GM12878 (cell line): ENCODE data around the gene PCSK6. TPM values are rescaled to one million over a fixed set of nuclear protein-coding genes. Genes with fewer than 3 reads are reported as not detected.

Experiments
- ATAC-seq: fragments of 200-7000 bp; cut with Tn5 transposase; 3 replicates; pipeline ENCODE4 v1.9.1; 2020; ENCODE audit warnings: mild to moderate bottlenecking, moderate library complexity
- BruUV-seq: library from RNA; stranded (reverse); fragments of 400-500 nt; replicated peaks from 2 replicates; lab custom pipeline; 2021; lab: Mats Ljungman, UMichigan
- CTCF ChIA-PET: fragments of 300-600 bp; sonication (Branson Sonifier 250); formaldehyde crosslinking; extraction: SDS; loops from one replicate; lab custom pipeline; 2021; ENCODE audit warnings: inconsistent platforms; lab: Yijun Ruan, JAX
- POLR2A ChIA-PET: fragments of 350-600 bp; formaldehyde crosslinking; extraction: SDS; loops from one replicate; lab custom pipeline; 2021; ENCODE audit warnings: inconsistent platforms; lab: Charles Lee
- RAD21 ChIA-PET: fragments of 300-600 bp; sonication (Branson Sonifier 250); formaldehyde crosslinking; loops from one replicate; lab custom pipeline; 2023; ENCODE audit warnings: antibody characterized with exemption; ENCODE audit not compliant: unreplicated experiment; lab: Charles Lee
- SMC1A ChIA-PET: fragments of 300-600 bp; sonication (Branson Sonifier 250); formaldehyde crosslinking; loops from one replicate; lab custom pipeline; 2023; ENCODE audit not compliant: unreplicated experiment, uncharacterized antibody; lab: Charles Lee
- DNase-seq: peaks from one replicate; pipeline ENCODE4 v3.0.0-alpha.2; 2011; ENCODE audit warnings: low read depth, low spot score
- FAIRE-seq: peaks from 3 replicates; lab custom pipeline; 2011; peaks lifted over from hg19 to GRCh38; lab: Jason Lieb, UNC
- H2AFZ ChIP-seq: 2 replicates; pipeline ENCODE4 v1.6.0; 2011; ENCODE audit warnings: low read depth, low read length, control low read depth; ENCODE audit not compliant: control insufficient read depth
- H3K27ac ChIP-seq: 2 replicates; pipeline ENCODE4 v1.5.1; 2011; ENCODE audit warnings: control low read depth; ENCODE audit not compliant: control insufficient read depth, insufficient read depth
- H3K27me3 ChIP-seq, 2 experiments: replicated peaks in 1 of 2; 2 replicates each; pipeline versions ENCODE4 v1.6.0 to v1.6.1; 2011; ENCODE audit warnings: low read length in 1 of 2; ENCODE audit not compliant: control insufficient read depth in 2 of 2, insufficient read depth in 2 of 2
- H3K36me3 ChIP-seq, 2 experiments: 2 replicates each; pipeline ENCODE4 v1.5.1; 2011; ENCODE audit warnings: low read length in 1 of 2; ENCODE audit not compliant: control insufficient read depth in 2 of 2, insufficient read depth in 2 of 2
- H3K4me1 ChIP-seq: 2 replicates; pipeline ENCODE4 v1.6.1; 2011; ENCODE audit warnings: mild to moderate bottlenecking, low read length, moderate library complexity, mixed read lengths; ENCODE audit not compliant: control insufficient read depth, insufficient read depth
- H3K4me2 ChIP-seq: 2 replicates; pipeline ENCODE4 v1.6.0; 2011; ENCODE audit warnings: control low read depth; ENCODE audit not compliant: control insufficient read depth, insufficient read depth
- H3K4me3 ChIP-seq: fragments of 200-600 bp; sonication (generic); 2 replicates; pipeline ENCODE4 v1.5.1; 2016
- H3K79me2 ChIP-seq: 2 replicates; pipeline ENCODE4 v1.6.0; 2011; ENCODE audit warnings: low read length; ENCODE audit not compliant: control insufficient read depth, insufficient read depth
- H3K9ac ChIP-seq: 2 replicates; pipeline ENCODE4 v1.8.0; 2011; ENCODE audit warnings: low read length, control low read depth, mixed read lengths; ENCODE audit not compliant: control insufficient read depth, insufficient read depth
- H3K9me3 ChIP-seq: replicated peaks from 3 replicates; pipeline ENCODE4 v1.5.1; 2011; ENCODE audit warnings: mild to moderate bottlenecking, low read length; ENCODE audit not compliant: control insufficient read depth, insufficient read depth
- H4K20me1 ChIP-seq: 2 replicates; pipeline ENCODE4 v1.6.0; 2011; ENCODE audit not compliant: control insufficient read depth, insufficient read depth
- BCL11A ChIP-seq: IDR thresholded peaks from 2 replicates; pipeline ENCODE4 v1.6.1; 2011; ENCODE audit warnings: low read depth, low read length
- BMI1 ChIP-seq: fragments of 450-650 bp; IDR thresholded peaks from 2 replicates; pipeline ENCODE4 v1.6.1; 2016; ENCODE audit warnings: mild to moderate bottlenecking, moderate library complexity, borderline replicate concordance
- CBX5 ChIP-seq: sonication (generic); IDR thresholded peaks from 2 replicates; pipeline ENCODE4 v1.6.1; 2016; ENCODE audit warnings: low read depth, moderate library complexity, mild to moderate bottlenecking, inconsistent platforms
- EZH2 ChIP-seq: IDR thresholded peaks from 2 replicates; pipeline ENCODE4 v1.6.1; 2012; ENCODE audit warnings: low read depth, mild to moderate bottlenecking, control low read depth, inconsistent platforms, low read length, borderline replicate concordance; ENCODE audit not compliant: control insufficient read depth
- FOS ChIP-seq: IDR thresholded peaks from 3 replicates; pipeline ENCODE4 v1.6.1; 2011; ENCODE audit warnings: borderline replicate concordance; ENCODE audit not compliant: insufficient read length; ENCODE audit errors: extremely low read depth
- GABPA ChIP-seq: IDR thresholded peaks from 2 replicates; pipeline ENCODE4 v1.6.1; 2014; ENCODE audit warnings: antibody characterized with exemption, low read depth, mild to moderate bottlenecking, inconsistent platforms
- IKZF1 ChIP-seq: fragments of 450-650 bp; conservative IDR thresholded peaks from 2 replicates; pipeline ENCODE4 v1.6.1; 2017; ENCODE audit warnings: antibody characterized with exemption, mild to moderate bottlenecking
- MXI1 ChIP-seq: fragments of 150-350 bp; IDR thresholded peaks from 2 replicates; pipeline ENCODE4 v1.6.1; 2011; ENCODE audit warnings: low read depth, mild to moderate bottlenecking, inconsistent platforms, low read length, improper control_type of control experiment
- NFIC ChIP-seq: IDR thresholded peaks from 2 replicates; pipeline ENCODE4 v1.6.1; 2012; ENCODE audit warnings: low read depth, mild to moderate bottlenecking, inconsistent platforms, low read length, moderate library complexity
- POU2F2 ChIP-seq: IDR thresholded peaks from 3 replicates; pipeline ENCODE4 v1.6.1; 2011; ENCODE audit warnings: low read depth, mild to moderate bottlenecking, low read length, borderline replicate concordance
- SKIL ChIP-seq: fragments of 450-650 bp; IDR thresholded peaks from 2 replicates; pipeline ENCODE4 v1.6.1; 2017; ENCODE audit warnings: mild to moderate bottlenecking, low read depth, inconsistent platforms; ENCODE audit not compliant: poor library complexity, severe bottlenecking
- SMAD1 ChIP-seq: fragments of 450-650 bp; IDR thresholded peaks from 2 replicates; pipeline ENCODE4 v1.6.1; 2018; ENCODE audit warnings: mild to moderate bottlenecking, low read depth; ENCODE audit not compliant: partially characterized antibody
- SP1 ChIP-seq: IDR thresholded peaks from one replicate; pipeline ENCODE4 v1.6.1; 2011; ENCODE audit warnings: low read depth, low read length
- TARDBP ChIP-seq: IDR thresholded peaks from 2 replicates; pipeline ENCODE4 v1.6.1; 2016; ENCODE audit warnings: borderline replicate concordance
- ZNF622 ChIP-seq: fragments of 450-650 bp; IDR thresholded peaks from 2 replicates; pipeline ENCODE4 v1.6.1; 2017; ENCODE audit warnings: mild to moderate bottlenecking, inconsistent platforms
- WGBS: methylation state at CpG from one replicate; pipeline ENCODE4 v1.1.6; 2016; ENCODE audit warnings: low lambda C conversion rate; ENCODE audit not compliant: insufficient replicate concordance, insufficient coverage; ENCODE audit errors: missing lambda C conversion rate; 5-methylcytosine and 5-hydroxymethylcytosine counted together
- in situ Hi-C: fragments of 300-500 bp; cut with MboI; formaldehyde crosslinking; loops from 9 replicates; pipeline ENCODE4 v1.14.3; 2018; ENCODE audit warnings: mixed read lengths
- intact Hi-C: fragments of 100-400 bp; cut with micrococcal nuclease; formaldehyde crosslinking; loops from one replicate; pipeline ENCODE4 v1.14.2; 2022; ENCODE audit not compliant: unreplicated experiment
- polyA plus RNA-seq, 11 experiments: library from polyadenylated mRNA; depleted of rRNA in 4 of 11; unstranded in 6 of 11; stranded (reverse) in 5 of 11; fragments of >200 nt; fragmentation: Nextera tagmentation in 4 of 11; fragmentation: Illumina TruSeq in 1 of 11; extraction: Ambion mirVana in 4 of 11; extraction: Trizol in 1 of 11; gene quantifications; 1 replicate in 1 of 11; 2 replicates in 10 of 11; pipeline versions ENCODE4 v1.2.1 to v1.2.3, GENCODE V29; 2011 to 2016; ENCODE audit warnings: inconsistent platforms in 2 of 11, missing spikeins in 2 of 11, low read depth in 1 of 11
- total RNA-seq, 4 experiments: library from RNA; depleted of rRNA in 3 of 4; stranded (reverse); fragments of >200 nt in 3 of 4; fragmentation: Illumina TruSeq in 1 of 4; extraction: Trizol in 1 of 4; gene quantifications; 2 replicates each; pipeline versions ENCODE4 v1.2.1 to v1.2.3, GENCODE V29; 2013 to 2021

The PCSK6 gene
- total and polyA plus RNA-seq, 10 of the 15 experiments (the other 5 are each of a cell fraction or from before 2014, with no cell fraction given): 0.19 to 0.67 (median 0.25) TPM; not detected in 4

- in situ Hi-C loops (no loop called here), intact Hi-C loops (no loop called here)
- Histone ChIP-seq H3K27me3 (peaks cover 5 to 6% of the 10 kb centered on the region in 2 experiments), H2AFZ (no peak overlapping the region), H3K4me2 (no peak overlapping the region), H3K9me3 (no peaks in the 10 kb centered on the region), H3K36me3 (no peaks in the 10 kb centered on the region), H4K20me1 (no peaks in the 10 kb centered on the region), H3K4me3 (no peak overlapping the region), H3K4me1 (no peaks in the 10 kb centered on the region), H3K9ac (no peak overlapping the region), H3K79me2 (no peaks in the 10 kb centered on the region), H3K27ac (no peak overlapping the region)
- WGBS: 37% methylated on average over 21 of the region's 21 CpGs
- no TSS peak for BruUV-seq
- DNase-seq (no peak), ATAC-seq (no peak), FAIRE-seq (no peak)
- CTCF ChIA-PET: interaction anchor here (1.2 kb wide), 1 partner anchor 317 kb away, joined by 3 read pairs; no protein-coding TSS in a partner anchor
- TF ChIP-seq GABPA: no peak
- TF ChIP-seq TARDBP: no peak
- TF ChIP-seq BMI1: no peak
- no peak for TF ChIP-seq BCL11A
- no peak for TF ChIP-seq EZH2
- TF ChIP-seq FOS: no peak
- TF ChIP-seq POU2F2: no peak
- no peak for TF ChIP-seq NFIC
- no peak for TF ChIP-seq SMAD1
- TF ChIP-seq MXI1: no peak
- no peak for TF ChIP-seq ZNF622
- TF ChIP-seq SKIL: no peak
- no peak for TF ChIP-seq SP1
- no peak for TF ChIP-seq IKZF1
- no peak for TF ChIP-seq CBX5
- SMC1A ChIA-PET: no interaction called here
- RAD21 ChIA-PET: no interaction called here
- POLR2A ChIA-PET: no interaction called here
Measured at GRCh38 chr15:101323793-101324523, 165.5 kb downstream of the PCSK6 start.
